Sigmoid colon (tissue), 4 donors: Measurements from ENCODE around the gene FOXO6.

ENCODE experiments used
- CTCF ChIP-seq, 4 experiments: fragments of 450-650 bp in 3 of 4; fragments of 200-600 bp in 1 of 4; IDR thresholded peaks; one replicate each; pipeline ENCODE4 v1.5.1; 2016 to 2019; ENCODE audit warnings: antibody characterized with exemption in 4 of 4, mild to moderate bottlenecking in 3 of 4, moderate library complexity in 2 of 4
- POLR2AphosphoS5 ChIP-seq, 4 donors: sonication (generic); formaldehyde crosslinking; IDR thresholded peaks; one replicate each; pipeline ENCODE4 v1.6.1; 2017; ENCODE audit warnings: antibody characterized with exemption in 4 of 4

DNA sequence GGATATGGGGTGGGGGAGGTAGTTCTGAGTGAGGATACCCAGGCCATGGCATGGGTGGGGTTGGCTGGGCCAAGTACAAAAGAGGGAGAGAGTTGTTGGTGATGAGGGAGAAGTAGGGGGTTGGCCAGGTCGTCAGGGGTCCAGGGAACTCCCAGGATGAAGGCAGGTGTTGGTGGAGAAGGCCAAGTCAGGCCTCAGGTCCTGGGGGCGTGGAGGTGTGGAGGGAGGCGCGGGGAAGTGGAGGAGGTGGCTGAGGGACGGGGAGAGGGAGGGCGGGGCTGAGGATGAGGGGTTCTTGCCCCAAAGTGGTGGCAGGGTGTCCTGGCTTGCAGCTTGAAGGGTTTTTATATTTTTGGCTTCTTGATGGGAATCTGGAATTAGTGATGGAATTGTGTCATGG lies 61.1 kb downstream of the FOXO6 start:
- no peak for TF ChIP-seq CTCF (IDR thresholded peaks at IDR 0.05)
- TF ChIP-seq POLR2AphosphoS5 (IDR thresholded peaks at IDR 0.05) = no peak
